Measurements from ENCODE around the gene TMED8.
"Not testable (repeated sequence)": the region's sequence is repeated elsewhere in the genome, so short reads cannot be mapped to it uniquely, and the experiment has no call there.

TMED8 gene

GRCh38 chr14:77364146-77364545 lies 12.7 kb downstream of the TMED8 start:
- no peak for DNase-seq

GRCh38 chr14:77359626-77360025 lies 17.3 kb downstream of the TMED8 start:
- no peak for DNase-seq

GRCh38 chr14:77356899-77357298 lies 20.0 kb downstream of the TMED8 start:
- no peak for DNase-seq

- DNase-seq: no peak
These were observed 21.1 kb downstream of the TMED8 start for GRCh38 chr14:77355811-77356210.

GRCh38 chr14:77353469-77354141 lies 23.3 kb downstream of the TMED8 start:
- DNase-seq: no peak

- DNase-seq: no peak
These were observed 29.1 kb downstream of the TMED8 start for GRCh38 chr14:77347751-77348150.

- no peak for DNase-seq
These were observed 30.4 kb downstream of the TMED8 start for GRCh38 chr14:77346495-77346894.

GRCh38 chr14:77344377-77344996 lies 32.4 kb downstream of the TMED8 start:
- no peak for DNase-seq

- no peak for DNase-seq
These were observed 33.2 kb downstream of the TMED8 start for GRCh38 chr14:77343662-77344061.

- no peak for DNase-seq
These were observed 34.0 kb downstream of the TMED8 start for GRCh38 chr14:77342726-77343397.

GRCh38 chr14:77340389-77340788 lies 36.5 kb downstream of the TMED8 start:
- no peak for DNase-seq

GRCh38 chr14:77339407-77339806 lies 37.5 kb downstream of the TMED8 start:
- DNase-seq: no peak

- DNase-seq: no peak
These were observed 38.6 kb downstream of the TMED8 start for GRCh38 chr14:77338302-77338701.

- no peak for DNase-seq
These were observed 39.0 kb downstream of the TMED8 start for GRCh38 chr14:77337880-77338279.

GRCh38 chr14:77337255-77337654 lies 39.6 kb downstream of the TMED8 start:
- not testable (repeated sequence) for DNase-seq

- DNase-seq: no peak
These were observed 41.3 kb downstream of the TMED8 start for GRCh38 chr14:77335576-77335975.

GRCh38 chr14:77329872-77330271 lies 47.0 kb downstream of the TMED8 start:
- DNase-seq: no peak

- DNase-seq: no peak
These were observed 49.8 kb downstream of the TMED8 start for GRCh38 chr14:77327111-77327510.

- DNase-seq: no peak
These were observed 51.2 kb downstream of the TMED8 start for GRCh38 chr14:77325746-77326094.

- DNase-seq: no peak
These were observed 51.8 kb downstream of the TMED8 start for GRCh38 chr14:77324816-77325745.

- no peak for DNase-seq
These were observed 52.6 kb downstream of the TMED8 start for GRCh38 chr14:77324289-77324688.

GRCh38 chr14:77323571-77323970 lies 53.3 kb downstream of the TMED8 start:
- DNase-seq: no peak

GRCh38 chr14:77322951-77323350 lies 53.9 kb downstream of the TMED8 start:
- no peak for DNase-seq
